ENCODE results near the gene BRIP1.
"Not testable (repeated sequence)": the region's sequence is repeated elsewhere in the genome, so short reads cannot be mapped to it uniquely, and the experiment has no call there.

BRIP1 gene

DNA sequence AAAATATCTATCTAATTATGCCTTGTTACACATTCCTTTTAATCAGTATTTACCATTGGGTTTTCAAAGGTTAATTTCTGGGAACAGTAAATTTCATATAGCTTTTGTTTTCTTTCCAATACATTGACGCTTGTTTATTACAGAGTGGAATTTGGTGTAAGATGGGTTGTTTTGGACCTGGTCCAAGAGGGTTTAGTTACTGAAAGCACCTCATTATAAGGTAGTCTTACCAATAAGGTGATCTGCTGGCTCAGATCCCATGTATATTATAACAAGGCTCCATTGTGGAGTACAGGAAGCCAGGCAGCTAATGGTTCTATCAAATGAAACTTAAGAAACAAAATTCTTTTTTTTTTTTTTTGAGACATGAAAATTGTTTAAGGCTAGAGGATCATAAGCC, 185.0 kb downstream of the BRIP1 start:
- Histone ChIP-seq H3K4me1 (ENCODE audit: insufficient read depth, low read length) (no peaks in the 10 kb centered on the region), H3K9ac (ENCODE audit: low read depth, low read length) (no peak overlapping the region), H3K9me3 (ENCODE audit: control insufficient read depth, insufficient read depth, low read length) (no peaks in the 10 kb centered on the region), H3K36me3 (ENCODE audit: insufficient read depth, low read length) (no peaks in the 10 kb centered on the region)

DNA sequence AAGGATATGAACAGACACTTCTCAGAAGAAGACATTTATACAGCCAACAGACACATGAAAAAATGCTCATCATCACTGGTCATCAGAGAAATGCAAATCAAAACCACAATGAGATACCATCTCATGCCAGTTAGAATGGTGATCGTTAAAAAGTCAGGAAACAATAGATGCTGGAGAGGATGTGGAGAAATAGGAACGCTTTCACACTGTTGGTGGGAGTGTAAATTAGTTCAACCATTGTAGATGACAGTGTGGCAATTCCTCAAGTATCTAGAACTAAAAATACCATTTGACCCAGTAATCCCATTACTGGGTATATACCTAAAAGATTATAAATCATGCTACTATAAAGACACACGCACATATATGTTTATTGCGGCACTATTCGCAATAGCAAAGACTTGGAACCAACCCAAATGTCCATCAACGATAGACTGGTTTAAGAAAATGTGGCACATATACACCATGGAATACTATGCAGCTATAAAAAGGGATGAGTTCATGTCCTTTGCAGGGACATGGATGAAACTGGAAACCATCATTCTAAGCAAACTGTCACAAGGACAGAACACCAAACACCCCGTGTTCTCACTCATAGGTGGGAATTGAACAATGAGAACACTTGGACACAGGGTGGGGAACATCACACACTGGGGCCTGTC, 186.0 kb downstream of the BRIP1 start:
- not testable (repeated sequence) for H3K4me1 ChIP-seq (ENCODE audit: insufficient read depth, low read length); H3K9me3 ChIP-seq (ENCODE audit: control insufficient read depth, insufficient read depth, low read length); H3K9ac ChIP-seq (ENCODE audit: low read depth, low read length); H3K36me3 ChIP-seq (ENCODE audit: insufficient read depth, low read length)

DNA sequence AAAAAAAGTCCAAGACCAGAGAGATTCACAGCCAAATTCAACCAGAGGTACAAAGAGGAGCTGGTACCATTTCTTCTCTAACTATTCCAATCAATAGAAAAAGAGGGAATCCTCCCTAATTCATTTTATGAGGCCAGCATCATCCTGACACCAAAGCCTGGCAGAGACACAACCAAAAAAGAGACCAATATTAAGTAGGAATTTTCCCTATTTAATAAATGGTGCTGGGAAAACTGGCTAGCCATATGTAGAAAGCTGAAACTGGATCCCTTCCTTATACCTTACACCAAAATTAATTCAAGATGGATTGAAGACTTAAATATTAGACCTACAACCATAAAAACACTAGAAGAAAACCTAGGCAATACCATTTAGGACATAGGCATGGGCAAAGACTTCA, 186.8 kb downstream of the BRIP1 start:
- H3K9me3 ChIP-seq (ENCODE audit: control insufficient read depth, insufficient read depth, low read length); H3K4me1 ChIP-seq (ENCODE audit: insufficient read depth, low read length); H3K9ac ChIP-seq (ENCODE audit: low read depth, low read length); H3K36me3 ChIP-seq (ENCODE audit: insufficient read depth, low read length): not testable (repeated sequence)

DNA sequence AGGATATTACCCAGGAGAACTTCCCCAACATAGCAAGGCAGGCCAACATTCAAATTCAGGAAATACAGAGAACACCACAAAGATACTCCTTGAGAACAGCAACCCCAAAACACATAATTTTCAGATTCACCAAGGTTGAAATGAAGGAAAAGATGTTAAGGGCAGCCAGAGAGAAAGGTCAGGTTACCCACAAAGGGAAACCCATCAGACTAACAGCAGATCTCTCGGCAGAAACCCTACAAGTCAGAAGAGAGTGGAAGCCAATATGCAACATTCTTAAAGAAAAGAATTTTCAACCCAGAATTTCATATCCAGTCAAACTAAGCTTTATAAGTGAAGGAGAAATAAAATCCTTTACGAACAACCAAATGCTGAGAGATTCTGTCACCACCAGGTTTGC, 188.7 kb downstream of the BRIP1 start:
- not testable (repeated sequence) for H3K9ac ChIP-seq (ENCODE audit: low read depth, low read length); H3K36me3 ChIP-seq (ENCODE audit: insufficient read depth, low read length); H3K9me3 ChIP-seq (ENCODE audit: control insufficient read depth, insufficient read depth, low read length); H3K4me1 ChIP-seq (ENCODE audit: insufficient read depth, low read length)

GRCh38 chr17:61673019-61673897, 190.1 kb downstream of the BRIP1 start:
- not testable (repeated sequence) for H3K36me3 ChIP-seq (ENCODE audit: insufficient read depth, low read length); H3K9me3 ChIP-seq (ENCODE audit: control insufficient read depth, insufficient read depth, low read length); H3K9ac ChIP-seq (ENCODE audit: low read depth, low read length); H3K4me1 ChIP-seq (ENCODE audit: insufficient read depth, low read length)

DNA sequence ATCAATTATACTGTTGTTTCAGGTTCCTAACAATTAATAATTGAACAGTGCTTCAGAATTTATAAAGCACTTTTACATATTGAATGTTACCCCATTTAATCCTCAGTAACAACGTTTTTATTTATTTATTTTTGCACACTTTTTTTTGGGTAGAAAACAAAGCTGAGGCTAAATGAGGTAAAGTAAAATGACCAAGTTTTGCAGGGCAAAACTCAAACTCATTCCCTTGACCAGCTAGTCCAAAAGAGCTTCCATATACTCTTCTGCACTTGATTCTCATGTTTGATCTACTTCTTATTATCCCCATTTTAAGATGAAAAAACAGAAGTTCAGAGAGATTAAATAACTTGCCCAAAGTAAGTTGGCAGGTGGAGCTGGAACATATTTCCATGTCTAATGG, 191.2 kb downstream of the BRIP1 start:
- no peaks in the 10 kb centered on the region for H3K36me3 ChIP-seq (ENCODE audit: insufficient read depth, low read length)
- no peaks in the 10 kb centered on the region for H3K9me3 ChIP-seq (ENCODE audit: control insufficient read depth, insufficient read depth, low read length)
- no peaks in the 10 kb centered on the region for H3K4me1 ChIP-seq (ENCODE audit: insufficient read depth, low read length)
- H3K9ac ChIP-seq (ENCODE audit: low read depth, low read length), result no peak overlapping the region

DNA sequence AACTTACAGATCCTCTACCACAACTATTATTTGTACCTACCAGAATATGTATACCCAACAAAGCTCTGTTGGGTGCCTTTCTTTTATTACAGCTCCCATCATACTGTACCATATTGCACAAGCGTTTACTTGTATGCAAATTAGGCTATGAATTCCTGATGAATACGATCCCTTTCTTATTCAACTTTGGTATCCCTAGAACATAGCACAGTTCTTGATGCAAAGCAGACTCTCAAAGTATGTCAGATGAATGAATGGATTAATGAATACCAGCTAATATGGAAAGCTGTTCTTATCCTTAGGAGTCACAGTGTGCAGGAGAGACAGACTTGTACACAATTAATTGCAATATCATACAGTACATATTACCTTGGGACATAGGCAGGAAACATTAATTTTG, 192.6 kb downstream of the BRIP1 start:
- Histone ChIP-seq H3K9ac (ENCODE audit: low read depth, low read length) (no peak overlapping the region), H3K4me1 (ENCODE audit: insufficient read depth, low read length) (no peaks in the 10 kb centered on the region), H3K36me3 (ENCODE audit: insufficient read depth, low read length) (no peaks in the 10 kb centered on the region), H3K9me3 (ENCODE audit: control insufficient read depth, insufficient read depth, low read length) (no peaks in the 10 kb centered on the region)

DNA sequence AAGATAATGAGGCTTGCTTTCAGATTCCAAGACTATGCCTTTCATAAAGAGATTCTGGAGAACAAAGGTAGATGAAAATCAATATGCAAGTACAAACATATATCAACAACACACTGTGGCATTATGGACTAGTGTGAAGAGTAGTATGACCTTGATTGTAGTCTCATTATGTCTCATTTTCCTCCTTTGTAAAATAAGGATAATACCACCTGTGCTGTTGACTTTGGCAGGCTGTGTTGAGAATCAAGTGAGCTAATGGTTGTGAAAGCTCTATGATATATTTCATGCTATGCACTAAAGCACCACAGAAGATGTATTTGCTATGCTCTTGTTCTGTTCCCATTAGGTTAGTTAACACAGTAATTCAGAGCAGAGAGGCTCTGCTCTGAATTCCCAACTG, 193.8 kb downstream of the BRIP1 start:
- H3K4me1 ChIP-seq (ENCODE audit: insufficient read depth, low read length), result no peaks in the 10 kb centered on the region
- H3K9me3 ChIP-seq (ENCODE audit: control insufficient read depth, insufficient read depth, low read length), result no peaks in the 10 kb centered on the region
- no peaks in the 10 kb centered on the region for H3K36me3 ChIP-seq (ENCODE audit: insufficient read depth, low read length)
- no peak overlapping the region for H3K9ac ChIP-seq (ENCODE audit: low read depth, low read length)

DNA sequence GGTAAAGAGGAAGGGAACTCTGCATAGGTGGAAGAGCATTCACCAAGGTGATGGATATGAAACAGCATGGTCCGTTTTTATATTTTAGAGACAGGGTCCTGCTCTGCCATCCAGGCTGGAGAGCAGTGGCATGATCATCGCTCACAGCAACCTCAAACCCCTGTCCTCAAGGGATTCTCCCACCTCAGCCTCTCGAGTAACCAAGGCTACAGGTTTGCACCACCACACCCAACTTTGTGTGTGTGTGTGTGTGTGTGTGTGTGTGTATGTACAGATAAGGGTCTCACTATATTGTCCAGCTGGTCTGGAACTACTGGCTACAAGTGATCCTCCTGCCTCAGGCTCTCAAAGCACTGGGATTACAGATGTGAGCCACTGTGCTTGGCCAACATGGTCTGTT, 194.8 kb downstream of the BRIP1 start:
- no peaks in the 10 kb centered on the region for H3K36me3 ChIP-seq (ENCODE audit: insufficient read depth, low read length)
- no peaks in the 10 kb centered on the region for H3K9me3 ChIP-seq (ENCODE audit: control insufficient read depth, insufficient read depth, low read length)
- H3K4me1 ChIP-seq (ENCODE audit: insufficient read depth, low read length), result no peaks in the 10 kb centered on the region
- no peak overlapping the region for H3K9ac ChIP-seq (ENCODE audit: low read depth, low read length)

DNA sequence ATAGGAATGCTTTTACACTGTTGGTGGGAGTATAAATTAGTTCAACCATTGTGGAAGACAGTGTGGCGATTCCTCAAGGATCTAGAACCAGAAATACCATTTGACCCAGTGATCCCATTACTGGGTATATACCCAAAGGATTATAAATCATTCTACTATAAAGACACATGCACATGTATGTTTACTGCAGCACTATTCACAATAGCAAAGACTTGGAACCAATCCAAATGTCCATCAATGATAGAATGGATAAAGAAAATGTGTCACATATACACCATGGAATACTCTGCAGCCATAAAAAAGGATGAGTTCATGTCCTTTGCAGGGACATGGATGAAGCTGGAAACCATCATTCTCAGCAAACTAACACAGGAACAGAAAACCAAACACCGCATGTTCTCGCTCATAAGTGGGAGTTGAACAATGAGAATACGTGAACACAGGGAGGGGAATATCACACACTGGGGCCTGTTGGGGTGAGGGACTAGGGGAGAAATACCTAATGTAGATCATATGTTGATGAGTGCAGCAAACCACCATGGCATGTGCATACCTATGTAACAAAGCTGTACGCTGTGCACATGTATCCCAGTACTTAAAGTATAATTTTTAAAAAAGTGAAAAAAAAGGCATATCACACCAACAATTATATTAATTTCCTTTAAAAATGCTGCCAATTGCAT, 196.8 kb downstream of the BRIP1 start:
- H3K9me3 ChIP-seq (ENCODE audit: control insufficient read depth, insufficient read depth, low read length); H3K4me1 ChIP-seq (ENCODE audit: insufficient read depth, low read length); H3K36me3 ChIP-seq (ENCODE audit: insufficient read depth, low read length); H3K9ac ChIP-seq (ENCODE audit: low read depth, low read length): not testable (repeated sequence)

- Histone ChIP-seq H3K4me1 (ENCODE audit: insufficient read depth, low read length) (no peaks in the 10 kb centered on the region), H3K9ac (ENCODE audit: low read depth, low read length) (no peak overlapping the region), H3K36me3 (ENCODE audit: insufficient read depth, low read length) (no peaks in the 10 kb centered on the region), H3K9me3 (ENCODE audit: control insufficient read depth, insufficient read depth, low read length) (no peaks in the 10 kb centered on the region)
Observed at GRCh38 chr17:61663310-61663709, 200.0 kb downstream of the BRIP1 start.

- Histone ChIP-seq H3K4me1 (ENCODE audit: insufficient read depth, low read length) (no peaks in the 10 kb centered on the region), H3K36me3 (ENCODE audit: insufficient read depth, low read length) (no peaks in the 10 kb centered on the region), H3K9me3 (ENCODE audit: control insufficient read depth, insufficient read depth, low read length) (no peaks in the 10 kb centered on the region), H3K9ac (ENCODE audit: low read depth, low read length) (no peak overlapping the region)
Observed at GRCh38 chr17:61662741-61663140, 200.6 kb downstream of the BRIP1 start.

- Histone ChIP-seq H3K9ac (ENCODE audit: low read depth, low read length) (no peak overlapping the region), H3K9me3 (ENCODE audit: control insufficient read depth, insufficient read depth, low read length) (no peaks in the 10 kb centered on the region), H3K36me3 (ENCODE audit: insufficient read depth, low read length) (no peaks in the 10 kb centered on the region), H3K4me1 (ENCODE audit: insufficient read depth, low read length) (no peaks in the 10 kb centered on the region)
Observed at GRCh38 chr17:61662186-61662585, 201.1 kb downstream of the BRIP1 start.

GRCh38 chr17:61660746-61661485, 202.4 kb downstream of the BRIP1 start:
- Histone ChIP-seq H3K36me3 (ENCODE audit: insufficient read depth, low read length) (no peaks in the 10 kb centered on the region), H3K9ac (ENCODE audit: low read depth, low read length) (no peak overlapping the region), H3K4me1 (ENCODE audit: insufficient read depth, low read length) (no peaks in the 10 kb centered on the region), H3K9me3 (ENCODE audit: control insufficient read depth, insufficient read depth, low read length) (no peaks in the 10 kb centered on the region)

Data from ES-I3 (cell line).